Smooth muscle cell (in vitro differentiated cells): ENCODE data around the gene MAPK8IP3. TPM values are rescaled to one million over a fixed set of nuclear protein-coding genes. Genes with fewer than 3 reads are reported as not detected.

Source experiments
- DNase-seq: peaks from one replicate; lab custom pipeline; 2025; ENCODE audit not compliant: unreplicated experiment; lab: John Stamatoyannopoulos, UW
- H2AFZ ChIP-seq: fragments of 200-600 bp; sonication (generic); 2 replicates; pipeline ENCODE4 v1.6.0; 2016; ENCODE audit warnings: antibody characterized with exemption, low read depth, mild to moderate bottlenecking
- H3F3A ChIP-seq: fragments of 200-600 bp; sonication (generic); 2 replicates; pipeline ENCODE4 v1.6.0; 2017; ENCODE audit warnings: antibody characterized with exemption, low read depth
- H3K27ac ChIP-seq: fragments of 200-600 bp; sonication (generic); 2 replicates; pipeline ENCODE4 v1.5.1; 2016; ENCODE audit warnings: low read depth, mild to moderate bottlenecking
- H3K27me3 ChIP-seq: fragments of 200-600 bp; sonication (generic); 2 replicates; pipeline ENCODE4 v1.6.1; 2016; ENCODE audit warnings: low read depth, mild to moderate bottlenecking
- H3K36me3 ChIP-seq: fragments of 200-600 bp; sonication (generic); 2 replicates; pipeline ENCODE4 v1.5.1; 2016; ENCODE audit warnings: low read depth
- H3K4me1 ChIP-seq: fragments of 200-600 bp; sonication (generic); 2 replicates; pipeline ENCODE4 v1.5.1; 2016; ENCODE audit warnings: low read depth
- H3K4me2 ChIP-seq: fragments of 200-600 bp; sonication (generic); 2 replicates; pipeline ENCODE4 v1.6.0; 2016; ENCODE audit warnings: mild to moderate bottlenecking
- H3K4me3 ChIP-seq: fragments of 200-600 bp; sonication (generic); 2 replicates; pipeline ENCODE4 v1.5.1; 2016; ENCODE audit warnings: mild to moderate bottlenecking
- H3K79me2 ChIP-seq: fragments of 200-600 bp; sonication (generic); 2 replicates; pipeline ENCODE4 v1.6.0; 2016; ENCODE audit warnings: low read depth, mild to moderate bottlenecking
- H3K9ac ChIP-seq: fragments of 200-600 bp; sonication (generic); 2 replicates; pipeline ENCODE4 v1.6.0; 2016; ENCODE audit warnings: low read depth
- H3K9me3 ChIP-seq: fragments of 200-600 bp; sonication (generic); replicated peaks from 2 replicates; pipeline ENCODE4 v1.5.1; 2016; ENCODE audit warnings: low read depth
- H4K20me1 ChIP-seq: fragments of 200-600 bp; sonication (generic); 2 replicates; pipeline ENCODE4 v1.6.0; 2016; ENCODE audit warnings: low read depth
- CTCF ChIP-seq: fragments of 200-600 bp; sonication (generic); IDR thresholded peaks from 2 replicates; pipeline ENCODE4 v1.5.1; 2017; ENCODE audit warnings: borderline replicate concordance, mild to moderate bottlenecking, antibody characterized with exemption; ENCODE audit not compliant: insufficient read depth, poor library complexity, severe bottlenecking
- WGBS: methylation state at CpG from one replicate; pipeline ENCODE4 v1.1.7; 2016; ENCODE audit warnings: low lambda C conversion rate; 5-methylcytosine and 5-hydroxymethylcytosine counted together
- polyA plus RNA-seq: library from polyadenylated mRNA; unstranded; fragments of >200 nt; fragmentation: Nextera tagmentation; extraction: Ambion mirVana; gene quantifications from 2 replicates; pipeline ENCODE4 v1.2.1, GENCODE V29; 2016
- total RNA-seq: library from RNA; depleted of rRNA; stranded (reverse); fragments of >200 nt; gene quantifications from 2 replicates; pipeline ENCODE4 v1.2.3, GENCODE V29; 2014

The MAPK8IP3 gene
- total and polyA plus RNA-seq, 2 experiments from 2014 or later, result 43.6 to 47.8 TPM

GRCh38 chr16:1785846-1786170, 79.8 kb downstream of the MAPK8IP3 start:
- Histone ChIP-seq H3K79me2 (peaks cover 43% of the 10 kb centered on the region), H2AFZ (no peak overlapping the region), H3K9ac (no peak overlapping the region), H3K27me3 (no peaks in the 10 kb centered on the region), H3K4me1 (peaks cover 4% of the 10 kb centered on the region), H3F3A (peaks cover 5% of the 10 kb centered on the region), H3K4me3 (no peak overlapping the region), H3K9me3 (no peaks in the 10 kb centered on the region), H3K36me3 (no peaks in the 10 kb centered on the region), H4K20me1 (peaks cover 52% of the 10 kb centered on the region), H3K27ac (no peak overlapping the region), H3K4me2 (no peak overlapping the region)
- DNase-seq, result no peak
- TF ChIP-seq CTCF, result no peak
- 100% methylated on average over 13 of the region's 14 CpGs for WGBS

GRCh38 chr16:1786242-1787055, 80.5 kb downstream of the MAPK8IP3 start:
- no peaks in the 10 kb centered on the region for H3K27me3 ChIP-seq
- no peak overlapping the region for H2AFZ ChIP-seq
- no peaks in the 10 kb centered on the region for H3K36me3 ChIP-seq
- 97% methylated on average over 48 of the region's 51 CpGs for WGBS
- H3K4me1 ChIP-seq, result peaks cover 1% of the 10 kb centered on the region
- H3K4me3 ChIP-seq, result no peak overlapping the region
- no peak overlapping the region for H3K9ac ChIP-seq
- H3K4me2 ChIP-seq, result no peak overlapping the region
- H3K27ac ChIP-seq, result no peak overlapping the region
- DNase-seq, result no peak
- no peaks in the 10 kb centered on the region for H3F3A ChIP-seq
- no peak for TF ChIP-seq CTCF
- H4K20me1 ChIP-seq, result peaks cover 45% of the 10 kb centered on the region
- no peaks in the 10 kb centered on the region for H3K9me3 ChIP-seq
- H3K79me2 ChIP-seq, result peaks cover 40% of the 10 kb centered on the region

- Histone ChIP-seq H3K4me3 (no peak overlapping the region), H2AFZ (no peak overlapping the region), H3K27me3 (no peaks in the 10 kb centered on the region), H3K4me2 (no peak overlapping the region), H3K9me3 (no peaks in the 10 kb centered on the region), H3K79me2 (peaks cover 38% of the 10 kb centered on the region), H4K20me1 (peaks cover 44% of the 10 kb centered on the region), H3K36me3 (no peaks in the 10 kb centered on the region), H3K4me1 (no peaks in the 10 kb centered on the region), H3F3A (no peaks in the 10 kb centered on the region), H3K27ac (no peak overlapping the region), H3K9ac (no peak overlapping the region)
- TF ChIP-seq CTCF, result no peak
- no peak for DNase-seq
- 93% methylated on average over 6 of the region's 6 CpGs for WGBS
Observed at GRCh38 chr16:1787056-1787321, 81.0 kb downstream of the MAPK8IP3 start.
